HUES64 (cell line): ENCODE results near the gene KCNMB1.

Experiments
- H3K27ac ChIP-seq: 2 replicates; pipeline ENCODE4 v1.7.0; 2013; ENCODE audit warnings: low read depth, low read length, inconsistent platforms
- H3K27me3 ChIP-seq: 2 replicates; pipeline ENCODE4 v1.6.1; 2013; ENCODE audit warnings: mild to moderate bottlenecking, low read length; ENCODE audit not compliant: insufficient read depth
- H3K36me3 ChIP-seq: 2 replicates; pipeline ENCODE4 v1.6.1; 2013; ENCODE audit warnings: mild to moderate bottlenecking, low read length; ENCODE audit not compliant: insufficient read depth
- H3K4me1 ChIP-seq: 2 replicates; pipeline ENCODE4 v1.6.1; 2013; ENCODE audit warnings: mild to moderate bottlenecking, low read length, moderate library complexity; ENCODE audit not compliant: insufficient read depth
- H3K4me3 ChIP-seq: 2 replicates; pipeline ENCODE4 v1.5.1; 2013; ENCODE audit warnings: mild to moderate bottlenecking, low read length, moderate library complexity
- H3K9ac ChIP-seq: 2 replicates; pipeline ENCODE4 v1.6.1; 2013; ENCODE audit warnings: mild to moderate bottlenecking, low read depth, low read length
- H3K9me3 ChIP-seq: 2 replicates; pipeline ENCODE4 v1.6.1; 2013; ENCODE audit warnings: low read depth, low read length; ENCODE audit not compliant: insufficient read depth
- whole genome bisulfite sequencing: fragments of 150-250, 120-280 bp; methylation state at CpG from one replicate; pipeline ENCODE4 v1.1.7; 2013; ENCODE audit warnings: missing lambda C conversion rate; 5-methylcytosine and 5-hydroxymethylcytosine counted together

Gene KCNMB1

GRCh38 chr5:170327168-170327567 lies 62.0 kb downstream of the KCNMB1 start:
- H3K4me1 ChIP-seq: peaks cover 21% of the 10 kb centered on the region
- 95% methylated on average over 4 of the region's 4 CpGs for WGBS
- no peak overlapping the region for H3K4me3 ChIP-seq
- H3K27ac ChIP-seq: no peak overlapping the region
- H3K9me3 ChIP-seq: no peaks in the 10 kb centered on the region
- no peaks in the 10 kb centered on the region for H3K27me3 ChIP-seq
- no peaks in the 10 kb centered on the region for H3K36me3 ChIP-seq
- H3K9ac ChIP-seq: no peak overlapping the region
